ENCODE results near the gene CRLF2.
"Not testable (repeated sequence)": the region's sequence is repeated elsewhere in the genome, so short reads cannot be mapped to it uniquely, and the experiment has no call there.

CRLF2 gene

DNA sequence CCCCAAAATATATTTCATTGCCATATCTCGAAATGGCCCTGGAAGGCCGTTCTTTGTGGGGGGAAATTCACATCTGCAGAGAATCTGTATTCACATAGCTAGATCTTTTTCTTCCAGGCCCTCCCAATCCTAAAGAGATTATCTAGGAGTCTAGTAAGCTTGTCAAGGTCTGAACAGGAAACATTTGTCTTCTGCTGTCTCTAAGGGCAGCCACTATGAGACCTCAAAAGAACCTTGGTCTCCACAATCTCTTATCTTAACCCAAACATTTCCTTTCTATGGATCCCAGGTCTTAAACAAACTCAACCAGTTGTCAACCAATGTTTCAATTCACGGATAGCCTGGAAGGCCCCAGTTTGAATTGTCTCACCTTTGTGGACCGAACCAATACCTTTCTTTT lies 45.0 kb downstream of the CRLF2 start:
- DNase-seq (ENCODE audit: low spot score): no peak

DNA sequence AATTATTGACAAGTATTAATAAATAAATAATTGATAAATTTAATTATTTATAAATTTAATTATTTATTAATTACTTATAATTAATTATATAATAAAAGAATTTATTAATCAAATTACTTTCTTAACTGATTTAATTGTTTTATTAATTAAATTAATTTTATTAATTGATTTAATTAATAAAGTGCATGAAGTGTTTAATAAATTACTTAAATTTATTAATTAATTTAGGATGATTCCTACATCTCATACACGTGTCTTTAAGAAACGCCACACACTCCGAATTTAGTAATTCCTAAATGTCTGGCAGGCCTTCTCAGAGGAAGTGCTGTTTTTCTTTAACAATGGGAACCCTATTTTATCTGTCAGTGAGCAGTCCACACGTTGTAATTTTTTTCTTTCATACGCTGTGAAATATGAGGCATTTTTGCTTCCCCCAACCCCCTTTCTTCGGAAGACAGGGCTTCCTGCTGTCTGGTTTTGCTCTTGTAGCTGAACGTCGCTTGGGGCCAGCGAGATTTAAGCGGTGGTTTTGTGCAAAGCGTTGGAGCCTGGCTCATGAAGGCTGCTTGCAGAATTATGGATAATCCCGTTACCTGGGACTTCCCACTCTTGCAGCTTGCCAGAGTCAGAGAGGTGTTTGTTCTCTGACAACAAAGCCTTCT lies 46.8 kb downstream of the CRLF2 start:
- no peak for DNase-seq (ENCODE audit: low spot score)

DNA sequence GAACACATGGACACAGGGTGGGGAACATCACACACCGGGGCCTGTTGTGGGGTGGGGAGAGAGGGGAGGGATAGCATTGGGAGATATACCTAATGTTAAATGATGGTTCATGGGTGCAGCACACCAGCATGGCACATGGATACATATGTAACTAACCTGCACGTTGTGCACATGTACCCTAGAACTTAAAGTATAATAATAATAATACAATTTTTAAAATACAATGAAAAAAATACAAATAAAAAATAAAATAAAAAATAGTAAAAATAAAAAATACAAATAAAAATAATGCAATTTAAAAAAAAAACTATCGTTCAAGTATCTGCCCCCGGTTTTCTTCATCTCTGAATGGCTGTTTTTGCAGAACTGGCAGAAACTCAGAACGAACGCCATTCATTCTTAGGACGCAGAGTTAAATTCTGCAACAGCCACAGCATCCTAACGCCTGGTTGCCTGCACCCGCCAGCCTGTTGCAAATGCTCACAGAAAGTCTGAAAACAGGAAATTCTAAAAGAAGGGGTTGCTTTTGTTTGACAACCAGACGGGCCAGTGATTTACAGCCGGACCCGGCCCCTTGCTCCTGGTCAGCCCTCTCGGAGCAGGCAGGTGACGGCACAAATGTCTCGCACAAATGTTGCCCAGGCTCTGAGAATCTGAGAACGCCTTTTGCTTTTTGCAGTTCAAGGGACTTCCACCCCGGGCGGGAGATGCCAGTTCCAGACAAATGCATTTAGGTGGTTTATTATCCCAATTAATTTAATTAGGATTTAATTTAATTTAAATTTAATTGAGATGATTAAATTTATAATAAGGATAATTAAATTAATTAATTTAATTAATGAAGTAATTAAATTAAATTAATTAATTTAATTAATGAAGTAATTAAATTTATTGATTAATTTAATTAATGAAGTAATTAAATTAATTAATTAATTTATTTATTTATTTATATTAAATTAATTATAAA lies 47.8 kb downstream of the CRLF2 start:
- DNase-seq (ENCODE audit: low spot score): no peak

DNA sequence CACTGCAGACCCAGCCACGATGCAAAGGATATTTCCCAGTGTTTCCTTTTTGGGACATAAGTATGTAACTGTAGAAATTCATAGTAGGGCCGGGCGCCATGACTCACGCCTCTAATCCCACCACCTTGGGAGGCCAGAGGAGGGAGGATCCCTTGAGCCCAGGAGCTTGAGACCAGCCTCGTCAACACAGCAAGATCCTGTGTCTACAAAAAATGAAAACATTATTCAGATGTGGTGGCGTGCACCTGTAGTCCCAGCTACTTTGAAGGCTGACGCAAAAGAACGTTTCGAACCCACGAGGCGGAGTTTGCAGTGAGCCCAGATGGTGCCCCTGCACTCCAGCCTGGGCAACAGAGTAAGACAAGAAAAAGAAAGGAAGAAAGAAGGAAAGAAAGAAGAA lies 49.2 kb downstream of the CRLF2 start:
- DNase-seq (ENCODE audit: low spot score): no peak

DNA sequence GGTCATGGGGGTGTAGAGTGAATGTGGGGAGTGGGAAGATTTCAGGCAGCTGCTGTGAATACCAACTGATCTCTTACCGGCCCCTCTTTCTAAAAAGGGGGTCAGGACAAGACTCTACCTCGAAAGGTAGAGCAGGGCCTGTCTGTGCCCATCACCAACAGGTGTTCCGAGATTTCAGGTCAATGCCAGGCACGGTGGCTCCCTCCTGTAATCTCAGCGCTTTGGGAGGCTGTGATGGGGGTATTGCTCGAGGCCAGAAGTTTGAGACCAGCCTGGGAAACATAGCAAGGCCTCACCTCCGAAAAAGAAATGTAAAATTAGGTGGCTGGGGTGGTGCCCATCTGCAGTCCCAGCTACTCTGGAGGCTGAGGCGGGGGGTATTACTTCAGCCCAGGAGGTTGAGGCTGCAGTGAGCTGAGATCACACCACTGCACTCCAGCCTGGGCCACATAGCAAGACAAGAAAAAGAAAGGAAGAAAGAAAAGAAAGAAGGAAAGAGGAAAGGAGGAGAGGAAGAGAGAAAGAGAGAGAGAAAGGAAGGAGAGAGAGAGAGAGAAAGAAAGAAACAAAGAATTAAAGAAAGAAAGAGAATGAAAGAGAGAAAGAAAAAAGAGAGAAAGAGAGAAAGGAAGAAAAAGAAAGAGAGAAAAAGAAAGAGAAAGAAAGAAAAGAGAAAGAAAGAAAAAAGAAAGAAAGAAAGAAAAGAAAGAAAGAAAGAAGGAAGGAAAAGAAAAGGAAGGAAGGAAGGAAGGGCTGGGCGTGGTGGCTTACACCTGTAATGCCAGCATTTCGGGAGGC lies 50.1 kb downstream of the CRLF2 start:
- DNase-seq (ENCODE audit: low spot score): no peak

DNA sequence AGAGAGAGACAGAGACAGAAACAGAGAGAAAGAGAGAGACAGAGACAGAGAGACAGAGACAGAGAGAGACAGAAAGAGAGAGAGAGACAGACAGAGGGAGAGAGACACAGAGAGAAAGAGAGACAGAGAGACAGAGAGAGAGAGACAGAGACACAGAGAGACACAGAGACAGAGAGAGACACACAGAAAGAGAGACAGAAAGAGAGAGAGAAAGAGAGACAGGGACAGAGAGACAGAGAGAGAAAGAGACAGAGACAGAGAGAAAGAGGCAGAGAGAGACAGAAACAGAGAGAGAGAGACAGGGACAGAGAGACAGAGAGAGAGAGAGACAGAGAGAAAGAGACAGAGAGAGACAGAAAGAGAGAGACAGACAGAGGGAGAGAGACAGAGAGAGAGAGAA lies 52.9 kb downstream of the CRLF2 start:
- no peak for DNase-seq (ENCODE audit: low spot score)

DNA sequence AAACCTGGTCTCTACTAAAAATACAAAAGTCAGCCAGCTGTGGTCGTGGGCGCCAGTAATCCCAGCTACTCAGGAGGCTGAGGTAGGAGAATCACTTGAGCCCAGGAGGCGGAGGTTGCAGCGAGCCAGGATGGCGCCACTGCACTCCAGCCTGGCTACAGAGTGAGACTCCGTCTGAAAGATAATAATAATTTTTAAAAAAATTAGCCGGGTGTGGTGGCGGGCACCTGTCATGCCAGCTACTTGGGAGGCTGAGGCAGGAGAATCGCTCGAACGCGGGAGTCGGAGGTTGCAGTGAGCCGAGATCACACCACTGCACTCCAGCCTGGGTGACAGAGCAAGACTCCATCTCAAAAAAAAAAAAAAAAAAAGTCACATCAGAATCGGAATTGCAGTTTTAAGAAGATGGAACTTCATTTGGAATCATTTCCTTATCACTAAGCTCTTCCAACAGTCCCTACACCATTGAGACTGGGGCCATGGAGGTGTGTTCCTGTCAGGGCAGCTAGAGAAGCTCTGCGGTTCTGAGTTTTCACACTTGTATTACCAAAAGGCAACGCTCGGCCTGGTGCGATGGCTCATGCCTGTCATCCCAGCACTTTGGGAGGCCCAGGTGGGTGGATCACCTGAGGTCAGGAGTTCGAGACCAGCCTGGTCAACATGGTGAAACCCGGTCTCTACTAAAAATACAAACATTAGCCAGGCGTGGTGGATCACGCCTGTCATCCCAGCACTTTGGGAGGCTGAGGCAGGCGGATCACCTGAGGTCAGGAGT lies 55.6 kb downstream of the CRLF2 start:
- DNase-seq (ENCODE audit: low spot score): not testable (repeated sequence)

DNA sequence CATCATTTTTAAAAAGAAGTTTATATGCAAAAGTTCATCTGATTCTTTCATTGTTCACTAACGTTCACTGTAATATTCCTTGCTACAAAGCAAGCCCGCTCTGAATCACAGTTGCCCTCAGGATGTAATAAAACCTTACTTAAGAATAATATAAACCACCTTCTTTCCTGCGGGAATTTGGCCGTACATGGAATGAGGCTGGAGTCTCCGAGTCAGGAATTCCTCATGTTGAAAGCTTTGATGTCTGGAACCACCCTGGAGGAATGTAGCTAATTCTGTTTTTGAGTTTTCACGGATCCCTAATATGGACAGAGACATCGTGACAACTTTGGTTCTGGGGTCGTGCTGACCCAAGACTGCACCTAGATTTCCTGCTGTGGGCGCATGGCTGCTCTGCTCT lies 58.5 kb downstream of the CRLF2 start:
- peak; percentile 66 for DNase-seq (ENCODE audit: low spot score)

DNA sequence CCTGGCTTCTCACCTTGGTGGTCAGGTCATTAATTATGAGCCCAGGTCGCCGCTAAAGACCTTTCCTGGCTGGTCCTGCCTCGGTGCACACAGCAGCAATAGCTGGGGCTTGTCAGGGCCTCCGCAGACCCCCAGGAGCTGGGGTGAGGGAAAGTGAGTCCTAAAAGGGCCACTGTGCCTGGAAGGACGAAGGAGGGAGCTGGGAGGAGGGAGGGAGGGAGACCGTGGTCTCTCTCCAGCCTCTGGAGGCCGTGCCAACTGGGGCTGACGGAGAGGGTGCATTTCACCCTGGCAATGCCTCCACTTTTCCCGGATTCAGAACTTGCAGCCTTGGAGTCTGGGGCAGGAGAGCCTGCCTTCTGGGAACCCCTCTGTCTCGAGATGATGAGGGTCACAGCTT lies 60.4 kb downstream of the CRLF2 start:
- DNase-seq (ENCODE audit: low spot score): no peak

DNA sequence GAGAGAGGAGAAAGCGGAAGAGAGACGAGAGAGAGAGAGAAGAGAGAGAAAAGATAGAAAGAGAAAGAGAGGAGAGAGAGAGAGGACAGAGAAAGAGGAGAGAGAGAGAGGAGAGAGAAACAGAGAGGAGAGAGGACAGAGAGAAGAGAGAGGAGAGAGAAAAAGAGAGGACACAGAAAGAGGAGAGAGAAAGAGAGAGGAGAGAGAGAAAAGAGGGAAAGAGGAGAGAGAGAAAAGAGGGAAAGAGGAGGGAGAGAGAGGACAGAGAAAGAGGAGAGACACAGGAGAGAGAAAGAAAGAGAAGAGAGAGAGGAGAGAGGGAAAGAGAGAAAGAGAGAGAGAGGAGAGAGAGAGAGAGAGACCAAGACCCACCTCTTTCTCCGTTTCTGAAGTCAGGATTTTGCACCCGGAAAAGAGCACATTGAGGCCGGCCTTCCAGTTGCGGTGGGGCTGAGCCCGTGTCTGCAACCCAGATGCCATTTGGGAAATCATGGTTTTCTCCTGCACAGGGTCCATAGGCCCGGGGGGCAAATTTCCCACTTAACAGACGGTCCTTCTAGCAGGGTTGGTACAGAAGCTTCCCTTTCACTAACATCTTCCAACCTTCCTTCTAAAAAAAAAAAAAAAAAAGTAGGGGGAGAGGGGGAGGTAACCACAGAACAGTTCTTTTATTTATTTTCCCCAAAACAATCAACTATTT lies 60.9 kb downstream of the CRLF2 start:
- no peak for DNase-seq (ENCODE audit: low spot score)

DNA sequence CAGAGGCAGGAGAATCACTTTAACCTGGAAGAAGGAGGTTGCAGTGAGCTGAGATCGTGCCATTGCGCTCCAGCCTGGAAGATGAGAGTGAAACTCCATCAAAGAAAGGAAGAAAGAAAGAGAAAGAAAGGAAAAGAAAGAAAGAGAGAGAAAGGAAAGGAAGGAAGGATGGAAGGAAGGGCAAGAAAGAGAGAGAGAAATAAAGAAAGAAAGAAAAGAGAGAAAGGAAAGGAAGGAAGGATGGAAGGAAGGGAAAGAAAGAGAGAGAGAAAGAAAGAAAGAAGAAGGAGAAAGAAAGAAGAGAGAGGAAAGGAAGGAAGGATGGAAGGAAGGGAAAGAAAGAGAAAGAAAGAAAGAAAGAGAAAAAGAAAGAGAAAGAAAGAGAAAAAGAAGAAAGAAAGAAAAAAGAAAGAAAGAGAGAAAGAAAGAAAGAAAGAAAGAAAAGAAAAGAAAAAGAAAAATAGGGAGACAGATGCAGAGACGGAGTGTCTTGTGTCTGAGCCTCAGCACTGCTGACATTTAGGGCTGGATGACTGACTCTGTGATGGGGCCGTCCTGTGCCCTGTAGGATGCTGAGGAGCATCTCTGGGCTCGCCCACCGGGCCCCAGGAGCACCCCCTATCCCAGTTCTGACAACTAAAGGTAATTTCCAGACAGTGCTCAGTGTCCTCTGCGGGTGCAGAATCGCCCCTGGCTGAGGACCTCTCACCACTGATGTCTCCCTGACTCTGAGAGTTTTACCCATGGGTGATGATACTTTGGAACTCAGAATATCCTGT lies 61.7 kb downstream of the CRLF2 start:
- no peak for DNase-seq (ENCODE audit: low spot score)

DNA sequence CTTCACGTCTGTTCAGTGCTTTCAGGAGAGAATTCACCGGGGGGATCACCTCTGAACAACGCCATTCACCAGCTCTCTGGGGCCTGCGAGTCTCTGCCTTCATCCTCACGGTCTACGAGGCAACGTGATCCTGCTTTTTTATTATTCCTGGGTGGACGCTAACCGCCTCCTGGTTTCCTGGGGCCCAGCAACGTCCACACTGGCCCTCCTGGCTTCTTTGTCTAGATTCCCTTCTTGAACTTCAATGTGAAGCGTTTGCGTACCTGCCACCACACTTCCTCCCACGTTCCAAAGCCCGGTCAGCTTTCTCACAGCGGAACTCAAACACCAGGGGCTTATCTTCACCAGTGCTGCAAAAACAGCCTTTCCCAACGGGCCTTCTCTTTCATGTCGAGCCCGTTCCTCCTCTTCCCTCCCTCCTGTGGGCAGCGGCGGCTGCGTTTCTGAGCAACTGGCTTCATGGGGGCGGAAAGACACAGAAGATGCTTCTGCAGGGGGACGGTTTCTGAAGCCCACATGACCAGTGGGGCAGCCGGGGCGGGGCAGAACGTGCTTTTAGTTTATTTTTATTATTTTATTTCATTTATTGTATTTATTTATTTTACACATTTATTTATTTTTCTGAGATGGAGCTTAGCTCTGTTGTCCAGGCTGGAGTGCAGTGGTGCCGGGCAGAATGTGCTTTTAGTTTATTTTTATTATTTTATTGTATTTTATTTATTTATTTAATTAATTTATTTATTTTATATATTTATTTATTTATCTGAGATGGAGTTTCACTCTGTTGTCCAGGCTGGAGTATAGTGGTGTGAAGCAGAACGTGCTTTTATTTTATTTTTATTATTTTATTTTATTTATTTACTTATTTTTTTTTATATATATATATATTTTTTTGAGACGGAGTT lies 64.6 kb downstream of the CRLF2 start:
- no peak for DNase-seq (ENCODE audit: low spot score)

DNA sequence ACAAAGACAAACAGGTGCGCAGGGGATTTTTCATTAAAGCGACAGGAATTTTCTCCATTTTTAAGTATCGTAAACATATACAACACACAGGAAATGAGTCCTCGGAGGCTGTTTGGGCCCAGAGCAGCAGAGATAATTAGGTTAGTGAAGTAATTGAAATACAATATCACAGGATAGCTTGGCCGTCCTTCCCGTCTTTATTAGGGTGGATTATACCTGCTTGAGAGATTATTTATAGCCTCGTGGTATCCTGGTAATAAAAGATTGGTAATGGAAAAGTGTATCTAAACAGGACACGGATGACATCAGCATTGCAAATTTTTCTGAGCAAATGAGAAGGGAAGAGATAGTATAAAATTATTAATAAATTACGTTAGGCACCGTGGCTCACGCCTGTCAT lies 68.2 kb downstream of the CRLF2 start:
- DNase-seq (ENCODE audit: low spot score): no peak
